HG02970 (cell line): ENCODE measurements around the gene INAFM2.

Source experiments
- ATAC-seq: cut with Tn5 transposase; IDR thresholded peaks from one replicate; pipeline ENCODE4 v1.9.1; 2021; ENCODE audit warnings: mild to moderate bottlenecking, moderate library complexity, moderate number of reproducible peaks; ENCODE audit not compliant: unreplicated experiment, low FRiP score

The INAFM2 gene

GRCh38 chr15:40323239-40323952 is at the start of gene INAFM2:
TSS of gene INAFM2 (plus strand) at chr15:40323692. CDS start at chr15:40324056, 364 bp downstream.
- ATAC-seq, result peak; percentile 77

DNA sequence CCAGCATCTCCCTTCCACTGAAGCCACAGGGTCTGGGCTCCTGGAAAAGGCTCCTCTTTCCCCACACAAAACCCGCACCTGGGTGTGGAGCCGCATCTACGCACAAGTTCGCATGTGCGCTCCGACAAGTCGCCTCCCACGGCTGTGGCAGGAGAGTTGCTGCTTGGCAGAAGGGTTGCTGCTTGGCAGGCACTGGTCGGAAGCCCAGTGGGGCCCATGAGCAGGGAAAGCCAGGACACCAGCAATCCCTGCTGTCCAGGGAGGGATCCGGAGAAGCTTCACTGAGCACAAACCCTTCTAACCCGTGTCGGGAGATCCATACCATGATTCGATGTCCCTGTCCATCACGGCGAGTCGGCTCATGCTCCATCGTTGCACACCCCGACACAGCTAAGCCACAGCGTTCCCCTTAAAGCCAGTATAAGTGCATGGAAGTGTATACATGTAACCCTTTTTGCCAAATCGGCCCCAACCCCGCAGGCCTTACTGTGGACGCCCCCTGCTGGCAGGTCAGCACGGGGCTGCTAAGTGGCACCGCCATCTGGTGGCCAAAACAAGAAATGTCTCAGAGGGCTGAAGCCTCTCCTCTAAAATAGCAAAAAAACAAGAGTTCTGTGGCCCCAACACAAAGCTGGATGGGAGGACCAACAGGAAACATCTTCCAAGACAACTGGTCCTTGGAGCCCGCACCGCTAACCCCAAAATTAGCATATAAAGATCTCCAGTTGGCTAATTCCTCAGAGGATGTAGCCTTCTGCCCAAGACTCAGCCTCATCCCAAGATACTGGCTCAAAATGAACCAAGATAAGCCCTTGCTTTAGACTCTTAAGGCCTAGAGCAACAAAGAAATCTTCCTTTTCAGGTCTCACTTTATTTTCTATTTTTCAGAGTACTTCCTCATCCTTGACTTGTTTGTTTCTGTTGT is 48.9 kb upstream of the INAFM2 start:
- ATAC-seq, result no peak

DNA sequence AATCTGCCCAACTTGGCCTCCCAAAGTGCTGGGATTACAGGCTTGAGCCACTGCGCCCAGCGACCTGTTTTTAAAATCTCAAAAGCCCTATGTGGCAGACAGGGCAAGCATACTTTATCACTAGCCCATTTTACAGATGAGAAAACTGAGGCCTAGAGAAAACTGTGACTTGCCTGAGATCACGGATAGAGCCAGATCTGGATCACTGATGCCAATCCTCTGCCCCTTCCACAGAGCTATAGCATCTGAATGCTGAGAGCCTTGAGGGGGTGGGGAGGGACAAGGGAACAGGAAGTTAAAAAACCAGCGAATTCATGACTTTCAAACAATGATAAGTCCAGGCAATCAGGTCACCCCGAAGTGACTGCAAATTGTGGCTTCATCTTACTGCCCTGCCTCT is 48.0 kb upstream of the INAFM2 start:
- ATAC-seq, result no peak

- no peak for ATAC-seq
Measured at GRCh38 chr15:40275954-40276353, 47.5 kb upstream of the INAFM2 start.

GRCh38 chr15:40276927-40277326 is 46.6 kb upstream of the INAFM2 start:
- no peak for ATAC-seq

DNA sequence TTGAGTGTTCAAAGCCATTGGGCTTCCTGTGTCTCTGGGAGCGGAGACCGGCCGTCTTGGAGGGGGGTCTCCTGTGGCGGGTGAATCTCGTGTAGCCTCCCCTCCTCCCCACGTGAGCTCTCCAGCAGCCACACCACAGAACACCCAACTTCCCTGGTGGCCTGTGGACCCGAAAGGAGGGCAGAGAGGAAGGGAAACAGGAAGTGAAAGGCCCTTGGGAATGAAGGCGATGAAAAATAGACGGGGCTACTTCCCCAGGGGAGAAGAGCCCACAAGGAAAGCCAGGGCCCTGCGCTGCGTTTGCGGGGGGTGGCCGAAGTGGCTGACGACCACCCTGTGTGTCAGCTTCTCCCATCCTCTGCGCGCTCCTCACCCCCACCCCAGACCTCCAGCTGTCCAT is 46.0 kb upstream of the INAFM2 start:
- ATAC-seq, result no peak

DNA sequence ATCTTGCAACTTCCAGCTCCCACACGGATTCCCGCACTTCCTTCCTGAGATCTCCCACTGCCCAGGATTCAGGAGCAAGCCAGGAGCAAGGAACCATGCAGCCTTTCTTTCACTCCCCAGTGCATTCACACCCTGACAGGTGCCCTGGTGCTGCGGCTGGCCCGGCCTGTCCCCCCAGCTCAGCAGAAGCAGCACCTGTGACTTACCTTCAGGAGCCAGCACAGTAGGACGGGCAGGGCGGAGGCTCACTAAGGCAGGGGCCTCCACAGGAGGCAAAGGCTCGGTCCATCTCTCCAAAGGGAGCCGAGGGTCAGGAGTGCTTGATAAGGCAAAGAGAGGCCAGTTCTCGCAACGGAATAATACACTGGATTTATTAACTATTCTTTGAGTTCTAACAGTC is 45.5 kb upstream of the INAFM2 start:
- no peak for ATAC-seq

GRCh38 chr15:40279437-40280141 is 43.9 kb upstream of the INAFM2 start:
- ATAC-seq, result no peak

DNA sequence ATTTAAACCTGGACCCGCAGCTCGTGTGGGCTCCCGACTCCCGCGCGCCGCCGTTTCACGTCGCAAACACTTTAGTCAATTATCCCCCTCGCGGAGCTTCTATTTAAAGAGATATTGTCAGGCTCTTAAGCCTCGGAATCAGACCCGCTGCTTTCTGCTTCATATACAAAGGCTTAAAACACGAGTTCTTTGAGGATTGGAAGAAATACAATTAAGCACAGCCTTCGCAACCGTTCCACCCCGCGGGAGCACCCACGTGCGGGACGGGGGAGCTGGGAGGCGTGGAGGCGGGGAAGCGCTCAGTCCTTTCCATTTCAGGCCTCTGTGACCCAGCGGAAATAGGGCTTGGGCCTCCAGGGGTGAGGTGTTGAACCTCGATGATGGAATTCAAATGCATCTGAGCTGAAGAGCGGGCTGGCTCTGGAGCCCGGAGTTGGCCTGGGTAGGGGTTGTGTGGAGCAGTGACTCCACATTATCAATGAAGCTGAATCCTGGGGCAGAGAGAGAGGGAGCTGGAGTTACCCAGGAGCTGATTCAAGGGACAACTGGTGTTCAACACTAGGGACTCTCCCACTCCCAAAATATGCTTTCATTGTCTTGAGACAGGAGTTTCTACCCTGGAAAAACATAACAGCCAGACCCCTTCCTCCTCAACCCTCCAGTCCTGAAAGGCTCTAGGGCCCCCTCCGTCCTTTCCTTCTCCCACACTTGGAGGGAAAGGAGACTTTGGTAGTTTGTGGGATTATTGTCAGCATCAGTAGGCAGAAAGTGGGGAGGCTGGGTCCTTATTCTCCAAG is 43.0 kb upstream of the INAFM2 start:
- ATAC-seq, result no peak

DNA sequence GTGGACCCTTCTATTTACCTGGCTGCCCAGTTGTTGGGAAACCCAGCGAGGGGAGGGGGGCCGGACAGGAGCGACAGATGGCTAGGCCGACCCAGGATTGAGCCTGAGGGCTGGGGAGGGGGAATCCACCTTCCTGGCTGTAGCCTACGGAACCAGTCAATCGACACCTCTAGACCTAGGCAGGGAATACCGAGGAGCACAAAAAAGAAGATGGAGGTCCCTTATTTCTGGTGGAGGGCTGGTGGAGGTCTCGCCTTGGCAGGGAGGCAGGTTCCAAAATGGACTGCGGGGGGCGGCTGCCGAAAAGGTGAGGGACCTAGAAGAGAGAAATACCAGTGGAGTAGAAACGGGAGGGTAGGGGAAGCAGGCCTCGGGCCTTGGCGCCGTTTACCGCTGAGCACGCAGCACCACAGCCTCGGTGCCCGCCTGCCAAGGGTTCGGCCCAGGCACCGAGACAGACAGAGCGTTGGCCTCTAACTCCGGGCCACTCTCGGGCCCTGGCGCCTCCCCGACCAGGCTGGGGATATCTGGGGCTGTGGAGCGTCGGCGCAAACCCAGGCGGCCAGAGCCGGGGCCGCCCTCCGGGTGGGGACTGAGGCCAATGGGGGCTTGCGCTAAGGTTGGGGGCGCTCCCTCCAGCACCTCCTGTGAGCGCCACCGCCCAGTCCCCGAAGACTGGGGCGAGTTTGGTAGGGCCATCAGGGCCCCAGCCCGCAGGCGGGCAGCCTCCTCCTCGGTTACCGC is 42.3 kb upstream of the INAFM2 start:
- no peak for ATAC-seq

DNA sequence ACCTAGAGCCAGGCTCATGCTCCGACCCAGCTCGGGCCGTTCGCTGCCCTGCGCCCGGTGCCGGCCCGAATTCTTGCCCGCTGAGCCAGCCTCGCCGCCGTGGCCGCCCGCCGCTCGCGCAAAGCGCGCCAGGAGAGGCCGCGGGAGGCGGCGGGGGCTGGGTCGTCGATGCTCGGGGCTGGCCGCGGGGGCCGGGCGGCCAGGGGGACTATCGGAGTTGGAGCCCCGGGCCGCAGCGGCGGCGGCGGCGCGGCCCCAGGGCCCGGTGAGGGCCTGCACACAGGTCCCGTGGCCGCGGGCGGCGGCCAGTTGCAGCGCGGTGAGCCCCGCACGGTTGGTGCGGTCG is 41.7 kb upstream of the INAFM2 start:
- ATAC-seq, result no peak

DNA sequence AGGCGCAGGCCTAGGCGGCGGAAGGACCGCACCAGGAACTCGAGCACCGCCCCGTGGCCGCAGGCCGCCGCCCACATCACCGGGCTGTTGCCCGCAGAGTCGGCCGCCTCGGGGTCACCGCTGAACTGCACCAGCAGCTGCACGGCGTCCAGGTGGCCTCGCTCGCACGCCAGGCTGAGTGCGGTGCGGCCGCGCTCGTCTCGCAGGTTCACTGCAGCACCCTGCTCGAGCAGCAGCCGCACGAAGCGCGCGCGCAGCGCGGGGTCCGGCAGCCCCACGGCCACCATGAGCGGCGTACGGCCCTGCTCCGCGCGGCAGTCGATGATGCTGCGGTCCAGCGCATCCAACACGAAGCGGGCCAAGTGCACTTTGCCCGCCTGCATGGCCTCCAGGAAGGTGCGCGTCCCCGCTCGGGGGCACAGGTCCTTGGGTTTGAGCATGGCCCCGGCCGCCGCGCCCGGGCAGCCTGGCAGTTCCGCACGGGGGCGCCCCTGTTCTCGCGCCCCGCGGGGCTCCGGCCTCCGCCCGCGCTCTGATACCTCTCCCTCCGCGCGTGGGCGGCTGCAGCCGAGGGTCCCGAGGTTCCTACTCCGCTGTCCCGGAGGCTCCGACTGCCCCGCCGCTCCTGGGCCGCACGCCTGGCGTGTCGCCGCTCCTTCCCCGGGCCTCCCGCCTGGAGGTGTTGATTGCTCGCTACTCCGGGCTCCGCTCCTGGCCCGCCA is 41.2 kb upstream of the INAFM2 start:
- no peak for ATAC-seq

GRCh38 chr15:40282869-40283614 is 40.5 kb upstream of the INAFM2 start, which contains the start of gene ANKRD63:
TSS of gene ANKRD63 (minus strand) at chr15:40283064. CDS start at chr15:40282586, 478 bp downstream.
- no peak for ATAC-seq

GRCh38 chr15:40283615-40284300 is 39.7 kb upstream of the INAFM2 start:
- ATAC-seq, result no peak

DNA sequence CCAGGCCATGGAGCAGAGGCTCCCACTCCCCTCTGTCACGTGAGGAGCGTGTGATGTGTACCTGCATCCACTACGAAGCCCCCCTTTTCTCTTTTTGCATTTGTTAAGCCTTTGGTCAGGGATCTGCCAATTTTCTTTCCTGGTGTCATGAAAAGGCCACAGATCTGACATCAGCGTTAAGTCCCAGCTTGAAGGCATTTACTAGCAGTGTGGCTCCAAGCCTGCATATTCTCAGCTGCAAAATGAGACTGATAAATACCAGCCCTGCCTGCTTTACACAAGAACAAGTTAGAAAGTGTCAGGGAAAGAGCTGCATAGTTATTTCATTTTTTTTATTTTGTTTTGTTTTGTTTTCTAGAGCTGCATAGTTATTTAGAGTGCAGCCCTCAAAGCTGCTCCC is 38.3 kb upstream of the INAFM2 start:
- no peak for ATAC-seq

GRCh38 chr15:40285554-40286011 is 37.9 kb upstream of the INAFM2 start:
- ATAC-seq, result no peak

DNA sequence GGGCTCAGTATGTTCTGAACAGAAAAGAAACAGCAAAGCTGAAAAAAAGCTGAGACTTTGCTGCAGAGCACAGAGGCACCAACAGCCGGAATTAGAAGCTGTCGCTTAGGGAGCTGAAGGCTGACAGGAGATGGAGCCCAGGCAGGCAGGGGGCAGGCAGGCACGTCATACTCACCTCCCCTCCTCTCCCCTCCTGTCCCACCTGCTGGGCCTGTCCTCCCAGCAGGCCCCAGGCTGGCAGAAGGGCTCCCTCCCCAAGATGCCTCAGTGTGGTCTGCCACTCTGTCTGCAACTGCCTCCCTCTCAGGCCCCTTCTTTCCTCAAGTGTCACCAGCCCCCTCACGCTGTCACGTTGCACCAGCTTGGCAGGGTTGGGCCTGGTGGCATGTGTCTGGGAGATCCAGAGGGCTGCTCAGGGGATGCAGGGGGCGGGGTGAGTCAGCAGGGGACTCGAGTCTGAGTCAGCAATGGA is 37.4 kb upstream of the INAFM2 start:
- ATAC-seq, result no peak
